HS-27A (cell line): ENCODE measurements around the gene DNAJC21.

Source experiments
- DNase-seq: peaks from one replicate; pipeline ENCODE4 v3.0.0-alpha.2; 2012; ENCODE audit warnings: low read depth, missing footprints

Gene DNAJC21

GRCh38 chr5:34982823-34983222 is 53.5 kb downstream of the DNAJC21 start:
- DNase-seq: no peak

- no peak for DNase-seq
Observed at GRCh38 chr5:34986965-34987364, 57.6 kb downstream of the DNAJC21 start.

DNA sequence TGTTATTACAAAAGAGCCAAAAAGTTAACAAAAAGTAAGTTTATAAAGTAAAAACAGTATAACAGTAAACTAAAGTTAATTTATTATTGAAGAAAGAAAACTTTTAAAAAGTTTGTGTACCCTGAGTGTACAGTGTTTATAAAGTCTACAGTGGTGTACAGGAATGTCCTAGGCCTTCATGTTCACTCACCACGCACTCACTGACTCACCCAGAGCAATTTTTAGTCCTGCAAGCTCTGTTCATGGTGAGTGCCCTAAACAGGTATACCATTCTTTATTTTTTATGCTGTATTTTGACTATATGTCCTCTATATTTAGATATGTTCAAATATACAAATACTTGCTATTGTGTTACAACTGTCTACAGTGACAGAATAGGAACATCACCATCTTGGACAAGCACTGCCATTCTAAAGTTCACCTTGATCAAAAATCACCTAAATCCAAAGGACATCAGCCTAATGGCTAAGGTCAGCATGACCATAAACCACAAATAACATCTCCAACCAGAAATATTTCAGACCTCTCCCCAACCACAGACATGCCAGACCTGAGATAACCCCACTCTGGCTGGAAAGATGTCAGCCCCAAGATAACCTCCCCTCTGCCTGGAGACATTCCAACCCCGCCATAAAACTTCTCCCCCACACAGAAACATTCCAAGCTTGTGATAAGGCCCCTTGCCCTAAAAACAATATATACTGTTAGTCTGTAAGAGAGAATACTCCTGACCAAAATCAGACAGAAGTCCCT is 62.3 kb downstream of the DNAJC21 start:
- no peak for DNase-seq

- no peak for DNase-seq
Observed at GRCh38 chr5:34993951-34994350, 64.6 kb downstream of the DNAJC21 start.

DNA sequence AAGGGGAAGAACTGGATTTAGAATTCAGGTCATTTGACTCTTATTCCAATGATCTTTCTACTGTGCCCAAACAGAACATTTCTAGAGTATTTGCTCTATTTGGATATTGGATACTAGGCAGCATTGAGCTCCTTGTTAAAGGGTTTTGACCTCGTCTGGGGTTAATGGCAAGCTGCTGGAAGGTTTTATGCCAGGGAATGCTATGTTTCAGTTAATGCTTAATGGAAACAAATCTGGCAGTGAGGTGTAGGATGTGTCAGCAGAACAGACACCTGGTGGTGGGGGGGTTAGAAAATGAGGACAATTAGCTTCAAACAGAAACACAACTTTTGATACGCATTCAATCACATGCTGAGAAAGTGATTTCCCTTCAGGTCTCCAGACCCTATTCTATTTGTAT is 66.9 kb downstream of the DNAJC21 start:
- DNase-seq: no peak

DNA sequence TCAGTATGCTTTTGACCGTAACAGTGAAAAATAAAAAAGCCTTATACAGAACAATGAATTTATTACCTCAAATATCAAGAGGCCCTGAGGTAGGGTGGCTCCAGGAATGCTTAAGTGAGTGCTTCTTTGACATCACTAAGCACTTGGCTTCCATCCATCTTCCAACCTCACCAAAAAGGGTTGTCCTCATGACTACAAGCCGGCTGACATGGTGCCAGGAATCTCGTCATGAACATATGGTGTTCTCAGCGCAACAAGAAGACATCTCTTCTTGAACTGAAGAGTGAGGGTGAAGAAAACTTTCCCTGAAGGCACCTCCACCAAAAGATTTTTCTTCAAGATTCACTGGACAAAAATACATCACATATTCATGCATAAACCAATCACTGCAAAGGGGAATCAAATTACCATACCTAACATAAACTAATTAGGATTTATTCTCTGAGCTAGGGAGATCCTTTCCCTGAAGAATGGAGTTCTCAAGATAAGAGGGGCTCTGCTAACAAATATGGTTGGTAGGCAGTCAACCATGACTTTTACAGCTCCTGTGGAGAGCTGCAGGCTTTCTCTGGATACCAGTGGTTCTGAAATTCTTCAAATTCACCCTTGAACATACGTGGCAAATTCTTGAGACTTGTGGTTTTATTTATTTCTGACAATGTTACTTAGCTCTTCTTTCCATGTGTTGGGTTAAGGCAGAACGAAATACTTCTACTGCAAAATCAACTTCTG is 68.9 kb downstream of the DNAJC21 start:
- no peak for DNase-seq

DNA sequence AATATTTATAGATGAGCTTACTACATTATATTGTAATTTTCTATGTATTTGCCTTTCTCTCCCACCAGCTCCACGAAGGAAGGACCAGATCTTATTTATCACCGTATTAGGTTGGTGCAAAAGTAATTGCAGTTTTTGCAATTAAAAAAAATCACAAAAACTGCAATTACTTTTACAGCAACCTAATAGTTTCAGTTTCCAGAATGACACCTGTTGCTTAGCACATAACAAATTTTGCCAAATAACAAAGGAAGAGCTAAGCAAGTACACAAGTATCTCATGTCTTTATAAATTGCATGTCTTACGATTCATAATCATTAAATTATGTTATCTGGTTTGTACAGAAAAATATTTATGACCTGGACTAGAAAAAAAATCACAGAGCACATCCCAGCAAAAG is 72.5 kb downstream of the DNAJC21 start:
- no peak for DNase-seq

- DNase-seq: no peak
Observed at GRCh38 chr5:35002459-35002858, 73.1 kb downstream of the DNAJC21 start.

- peak; percentile 30 for DNase-seq
Observed at GRCh38 chr5:35003018-35003957, 73.9 kb downstream of the DNAJC21 start.

DNA sequence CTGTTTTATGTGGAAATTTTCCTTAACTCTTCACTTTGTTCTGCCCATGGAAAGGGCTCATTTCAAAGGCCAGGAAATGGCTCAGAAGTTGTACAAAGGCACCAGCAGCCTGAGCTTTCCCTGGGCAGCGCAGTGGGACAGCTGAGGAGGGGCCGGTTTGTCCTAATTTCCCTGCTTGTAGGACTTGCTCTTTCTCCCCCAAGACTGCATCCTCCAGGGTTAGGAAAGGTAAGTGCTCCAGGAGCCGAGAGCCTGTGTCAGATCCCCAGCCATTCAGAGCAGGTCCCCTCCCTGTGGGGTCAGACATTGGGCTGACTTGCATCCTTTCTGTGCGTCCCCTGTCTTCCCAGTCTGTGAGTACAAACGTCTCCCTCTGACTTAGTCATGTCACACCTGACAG is 74.8 kb downstream of the DNAJC21 start:
- DNase-seq: no peak

DNA sequence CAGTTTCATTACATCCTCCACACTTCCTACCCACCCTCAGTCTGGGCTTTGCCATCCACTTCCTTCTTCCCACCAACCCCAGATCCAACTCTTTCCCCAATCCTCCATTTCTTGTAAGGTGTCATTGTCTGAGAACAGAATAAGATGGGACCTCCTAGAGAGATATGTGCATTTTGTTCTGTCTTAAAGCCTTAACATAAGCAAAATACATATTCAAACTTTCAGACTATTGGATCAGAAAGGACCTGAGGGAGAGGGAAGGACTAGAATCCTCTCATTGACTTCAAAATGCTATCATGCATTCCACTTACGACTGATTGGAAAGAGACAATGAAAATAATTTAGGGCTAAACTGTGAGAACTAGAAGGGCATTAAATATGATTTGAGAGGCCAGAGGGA is 75.4 kb downstream of the DNAJC21 start:
- DNase-seq: no peak
